ENCODE measurements around the gene ATAT1.
"Not testable (repeated sequence)": the region's sequence is repeated elsewhere in the genome, so short reads cannot be mapped to it uniquely, and the experiment has no call there.

Gene ATAT1

DNA sequence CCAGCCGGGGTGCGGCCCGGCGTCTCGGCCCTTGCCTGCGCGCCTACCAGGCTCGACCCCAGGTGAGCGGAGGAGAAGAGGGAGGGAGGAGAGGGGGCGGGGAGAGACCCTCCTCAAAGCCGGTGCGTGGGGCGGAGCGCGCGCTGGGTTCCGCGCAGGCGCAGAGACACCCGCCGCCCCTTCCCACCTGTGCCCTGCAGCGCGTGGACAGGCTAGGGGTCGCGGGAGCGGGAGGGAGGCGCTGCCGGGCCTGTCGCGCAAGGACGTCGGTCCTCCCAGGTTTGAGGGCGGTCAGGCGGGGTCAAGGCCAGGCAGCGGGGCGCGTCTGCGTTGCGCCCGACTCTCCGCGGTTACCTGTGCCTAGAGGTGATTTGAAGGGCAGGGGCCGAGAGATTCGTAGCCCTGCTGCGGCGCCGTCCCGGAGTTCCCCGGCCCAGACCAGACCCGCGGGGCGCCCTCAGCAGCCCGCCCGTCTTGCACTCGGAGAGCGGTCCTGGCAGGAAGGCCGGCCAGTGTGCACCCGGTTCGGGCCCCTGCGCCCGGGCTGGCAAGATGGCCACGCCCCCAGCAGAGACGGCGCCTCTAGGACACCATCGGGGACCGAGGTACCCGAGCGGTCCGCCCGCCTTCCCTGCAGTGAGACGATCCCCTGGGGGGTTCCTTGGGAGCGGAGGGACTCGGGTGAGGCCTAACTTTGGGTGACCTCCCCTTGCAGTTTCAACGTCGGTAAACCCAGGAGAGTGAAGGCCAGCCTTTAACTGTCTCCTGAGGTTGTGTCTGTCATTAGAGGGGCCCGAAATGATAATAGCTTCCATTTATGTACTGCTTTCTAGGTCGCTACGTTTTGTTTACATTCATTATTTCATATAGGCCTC lies 20.8 kb downstream of the ATAT1 start:
- in situ Hi-C loops (cut with MboI; ENCODE audit: low sequenced_read_pairs) = no loop called here

DNA sequence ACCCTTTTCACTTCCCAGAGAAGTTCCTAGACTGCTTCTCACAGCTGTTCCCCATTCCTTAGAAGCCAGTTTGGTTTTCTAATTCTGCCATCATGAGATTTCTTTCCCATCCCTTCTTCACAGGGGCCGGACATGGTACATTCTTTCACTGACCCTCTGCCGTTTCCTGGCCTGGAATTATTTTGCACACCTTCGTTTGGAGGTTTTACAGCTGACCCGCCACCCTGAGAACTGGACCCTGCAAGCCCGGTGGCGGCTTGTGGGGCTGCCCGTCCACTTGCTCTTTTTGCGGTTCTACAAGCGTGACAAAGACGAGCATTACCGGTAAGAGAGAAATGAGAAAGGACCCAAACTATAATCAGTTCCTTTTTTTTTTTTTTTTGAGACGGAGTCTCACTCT lies 24.5 kb downstream of the ATAT1 start:
- in situ Hi-C loops (cut with MboI; ENCODE audit: low sequenced_read_pairs) = no loop called here

DNA sequence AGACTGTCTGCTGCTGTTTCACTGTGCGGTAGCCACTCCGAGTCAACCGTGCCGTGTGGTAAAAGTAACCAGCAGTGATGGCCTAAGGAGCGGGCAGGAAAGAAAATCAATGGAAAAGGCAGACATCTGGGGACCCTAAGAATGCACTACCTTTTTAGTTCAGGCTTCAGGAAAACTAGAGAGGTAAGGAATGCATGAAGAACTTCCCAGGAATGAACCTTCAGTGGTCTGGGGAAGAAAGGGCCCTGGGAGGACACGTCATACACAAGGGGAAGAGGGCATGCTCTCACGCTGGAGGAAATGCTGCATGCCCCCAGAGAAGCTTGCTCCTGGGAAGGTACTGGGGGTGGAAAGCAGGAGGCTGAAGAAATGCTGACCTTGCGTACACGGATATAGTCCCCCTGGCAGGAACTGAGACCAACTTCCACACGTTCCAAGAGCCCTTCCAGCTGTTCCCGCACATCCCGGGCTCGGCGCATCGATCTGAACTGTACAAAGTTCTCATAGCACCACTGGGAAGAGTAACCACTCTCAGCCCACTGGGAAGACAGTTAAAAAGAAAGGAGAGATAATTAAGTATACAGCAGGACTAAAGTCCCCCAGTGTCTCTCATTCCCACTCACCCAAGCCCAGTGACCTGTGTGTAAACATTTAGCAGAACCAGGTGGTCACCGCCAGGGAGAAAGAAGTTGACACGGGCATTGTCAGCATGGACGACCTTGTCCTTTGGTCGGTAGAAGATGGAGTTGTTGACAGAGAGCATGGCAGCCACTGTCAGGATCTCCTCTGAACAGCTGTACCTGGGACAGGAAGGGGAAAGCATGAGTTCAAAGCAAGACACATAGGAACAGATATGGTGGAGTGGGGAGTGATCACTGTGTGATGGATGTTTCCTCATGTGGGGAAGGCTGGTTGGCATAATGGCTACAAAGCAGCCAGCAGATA lies 28.4 kb downstream of the ATAT1 start:
- in situ Hi-C loops (cut with MboI; ENCODE audit: low sequenced_read_pairs) = no loop called here

DNA sequence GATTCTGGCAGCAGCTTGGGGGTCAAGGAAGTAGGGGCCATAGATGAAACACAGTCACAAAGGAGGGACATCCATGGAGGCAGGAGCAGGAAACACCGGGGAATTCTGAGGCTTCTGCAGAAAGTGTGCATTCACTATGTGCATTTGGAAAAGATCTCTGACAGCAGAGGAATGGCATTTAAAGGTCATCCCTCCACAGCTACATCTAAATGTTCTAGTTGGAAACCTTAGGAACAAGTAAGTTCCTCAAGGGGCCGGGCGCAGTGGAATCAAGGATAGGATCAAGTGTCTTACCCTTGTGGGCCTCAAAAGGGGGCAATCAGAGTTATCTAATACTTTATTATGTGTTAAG lies 29.0 kb downstream of the ATAT1 start:
- in situ Hi-C loops (cut with MboI; ENCODE audit: low sequenced_read_pairs) = no loop called here

DNA sequence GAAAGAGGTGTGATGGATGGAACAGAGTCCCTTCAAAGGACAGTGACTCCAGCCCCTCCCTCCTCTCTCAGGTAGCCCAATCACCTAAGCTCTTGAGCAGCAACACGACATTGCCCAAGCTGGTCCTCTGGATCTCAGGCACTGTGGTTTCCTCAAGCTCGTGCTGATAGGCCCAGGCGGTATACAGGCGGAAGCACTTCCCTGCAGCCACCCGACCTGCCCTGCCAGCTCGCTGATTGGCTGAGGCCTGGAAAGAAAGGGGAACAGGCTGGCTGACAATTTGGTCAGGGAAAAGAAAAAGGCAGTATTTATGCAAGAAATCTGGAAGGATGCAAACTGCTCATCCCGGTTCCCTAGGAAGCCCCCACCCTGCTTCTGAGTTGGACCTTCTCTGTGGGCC lies 29.8 kb downstream of the ATAT1 start:
- in situ Hi-C loops (cut with MboI; ENCODE audit: low sequenced_read_pairs) = no loop called here

DNA sequence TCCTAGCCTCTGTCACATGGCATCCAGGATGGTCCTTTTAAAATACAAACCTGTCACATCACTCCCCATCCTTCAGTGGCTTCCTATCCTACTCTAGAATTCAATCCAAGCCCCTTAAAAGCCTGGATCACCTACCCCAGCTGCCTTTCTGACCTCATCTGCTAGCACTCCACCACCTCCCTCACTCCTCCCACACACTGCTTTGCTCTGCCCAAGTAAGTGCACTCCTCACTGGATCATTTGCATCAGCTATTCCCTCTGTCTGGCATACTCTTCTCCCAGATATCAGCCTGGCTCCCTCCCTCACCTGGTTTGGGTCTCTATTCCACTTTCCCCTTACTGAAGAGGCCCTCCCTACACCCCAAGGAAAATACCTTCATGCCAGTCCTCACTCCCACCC lies 30.8 kb downstream of the ATAT1 start:
- in situ Hi-C loops (cut with MboI; ENCODE audit: low sequenced_read_pairs) = no loop called here

DNA sequence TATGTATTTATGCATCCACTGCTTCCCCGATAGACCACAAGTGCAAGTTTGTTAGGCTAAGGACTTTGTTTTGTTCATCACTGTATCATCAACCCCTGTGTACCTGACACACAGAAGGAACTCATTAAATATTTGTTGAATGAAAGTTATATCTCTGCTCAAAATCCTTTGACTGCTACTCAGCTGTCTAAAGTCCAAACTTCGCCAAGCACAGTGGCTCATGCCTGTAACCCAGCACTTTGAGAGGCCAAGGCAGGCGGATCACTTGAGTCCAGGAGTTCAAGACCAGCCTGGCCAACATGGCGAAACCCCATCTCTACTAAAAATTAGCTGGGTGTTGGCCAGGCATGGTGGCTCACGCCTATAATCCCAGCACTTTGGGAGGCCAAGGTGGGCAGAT lies 31.2 kb downstream of the ATAT1 start:
- in situ Hi-C loops (cut with MboI; ENCODE audit: low sequenced_read_pairs) = not testable (repeated sequence)

DNA sequence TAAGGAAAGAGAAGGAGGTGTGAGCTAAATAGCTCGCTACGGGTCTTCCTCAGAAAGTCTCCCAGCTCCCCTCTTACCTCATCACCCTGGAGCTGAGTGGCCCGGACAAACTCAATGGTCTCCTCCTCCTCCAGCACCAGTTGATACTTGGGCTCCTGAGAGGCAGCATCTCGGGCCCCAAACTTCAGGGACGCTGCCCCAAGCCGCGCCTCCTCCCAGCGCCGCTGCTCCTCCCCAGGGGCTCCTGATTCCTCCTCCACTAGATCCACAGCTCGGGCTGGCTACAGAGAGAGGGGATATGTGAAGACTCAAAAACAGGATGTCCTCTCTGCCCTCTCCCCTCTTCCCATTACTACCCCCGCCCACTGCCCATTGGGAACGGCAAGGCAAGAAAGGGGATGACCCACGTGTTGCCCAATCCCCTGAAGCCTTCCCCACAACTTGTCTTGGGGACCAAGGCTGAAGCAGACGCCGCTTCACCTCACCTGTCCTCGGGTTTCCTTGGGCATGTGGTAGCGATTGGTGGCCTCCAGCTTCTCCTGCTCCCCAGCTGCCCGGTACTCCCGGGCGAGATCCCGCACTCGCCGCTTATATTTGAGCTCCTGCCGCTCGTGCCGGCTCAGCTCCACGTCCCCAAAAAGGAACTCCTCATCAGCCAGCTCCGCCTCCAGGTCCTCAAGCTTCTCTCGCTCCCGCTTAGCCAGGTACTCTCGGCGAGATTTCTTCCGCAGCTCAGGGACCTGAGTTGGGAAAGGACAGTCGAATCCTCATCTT lies 38.5 kb downstream of the ATAT1 start:
- in situ Hi-C loops (cut with MboI; ENCODE audit: low sequenced_read_pairs) = no loop called here

DNA sequence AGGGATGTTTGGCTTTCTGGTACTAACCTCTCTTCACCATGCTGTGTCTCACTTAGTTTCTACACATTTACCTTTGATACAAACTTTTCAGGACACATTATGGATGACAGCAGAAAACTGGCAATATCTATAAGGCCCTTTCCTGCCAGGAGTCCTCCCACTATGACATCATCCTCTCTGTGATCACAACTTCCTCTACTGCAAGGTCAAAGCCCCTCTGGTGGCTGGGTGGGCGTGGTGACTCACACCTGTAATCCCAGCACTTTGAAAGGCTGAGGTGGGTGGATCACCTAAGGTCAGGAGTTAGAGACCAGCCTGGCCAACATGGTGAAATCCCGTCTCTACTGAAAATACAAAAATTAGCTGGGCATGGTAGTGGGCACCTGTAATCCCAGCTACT lies 39.6 kb downstream of the ATAT1 start:
- in situ Hi-C loops (cut with MboI; ENCODE audit: low sequenced_read_pairs) = not testable (repeated sequence)

DNA sequence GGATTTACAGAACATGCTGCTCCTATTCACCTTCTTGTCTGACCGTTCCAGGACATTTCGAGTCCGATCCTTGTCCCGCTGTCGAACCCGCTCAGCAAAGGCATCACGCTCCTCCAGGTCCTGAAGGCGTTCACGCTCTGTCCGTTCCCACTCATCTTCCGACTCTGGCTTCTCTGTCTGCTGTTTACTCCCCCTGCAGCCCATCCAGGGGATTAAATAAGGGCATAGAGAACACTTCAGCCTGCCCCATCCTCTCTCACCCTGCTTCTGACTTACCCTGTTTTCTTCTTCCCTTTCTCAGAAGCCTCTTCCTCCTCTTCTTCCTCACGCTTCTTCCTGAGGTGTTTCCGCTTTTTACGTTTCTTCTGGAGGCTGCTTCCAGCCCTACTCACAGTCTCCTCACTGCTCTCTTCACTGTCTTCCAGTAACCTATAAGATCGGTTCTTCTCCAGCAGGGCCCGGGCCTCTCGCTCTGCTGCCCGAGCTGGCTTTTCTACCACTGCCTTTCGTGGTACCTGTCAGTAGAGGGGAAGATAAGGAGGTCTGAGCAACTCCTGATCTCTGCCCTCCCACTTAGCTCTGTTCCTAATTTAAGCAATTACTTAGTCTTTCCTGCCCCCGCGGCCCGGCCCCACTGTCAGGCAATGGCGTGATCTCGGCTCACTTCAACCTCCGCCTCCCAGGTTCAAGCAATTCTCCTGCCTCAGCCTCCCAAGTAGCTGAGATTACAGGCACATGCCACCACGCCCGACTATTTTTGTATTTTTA lies 44.3 kb downstream of the ATAT1 start:
- in situ Hi-C loops (cut with MboI; ENCODE audit: low sequenced_read_pairs) = no loop called here

DNA sequence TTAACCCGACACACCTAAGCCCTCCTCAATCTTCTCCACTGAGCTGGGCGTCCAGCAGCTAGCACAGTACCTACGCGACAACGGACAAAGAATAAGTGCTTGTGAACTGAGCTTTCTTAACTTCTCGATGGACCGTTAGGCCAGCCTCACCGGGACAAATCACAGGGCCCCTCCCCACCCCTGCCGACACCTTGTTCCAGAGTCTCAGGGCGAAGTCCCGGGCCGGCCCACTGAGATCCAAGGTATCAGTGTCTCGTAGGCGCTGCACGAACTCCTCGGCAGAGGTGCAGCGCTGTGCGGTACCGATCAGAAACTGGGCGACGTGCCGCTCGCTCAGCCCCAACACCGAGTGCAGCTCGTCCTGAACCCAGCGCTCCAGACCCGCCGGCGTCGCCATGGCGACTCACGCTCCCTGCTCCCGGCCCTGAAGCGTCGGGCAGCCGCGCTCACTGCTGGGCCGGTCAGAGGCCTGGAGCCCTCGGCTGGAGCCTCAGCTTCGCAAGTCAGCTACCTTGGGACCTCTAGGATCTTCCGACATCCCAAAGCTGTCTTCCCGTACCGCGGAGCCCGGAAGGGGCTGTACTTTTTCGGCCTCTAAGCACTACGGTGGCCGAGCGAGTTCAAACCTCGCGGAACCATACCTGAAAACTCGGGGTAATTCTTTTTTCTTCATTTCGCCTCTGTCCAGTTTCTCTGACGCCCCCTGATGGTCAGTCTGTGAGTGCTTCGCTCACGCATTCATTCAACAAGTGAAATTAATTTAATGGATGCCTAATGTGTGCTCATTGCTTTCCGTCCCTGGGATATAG lies 46.0 kb downstream of the ATAT1 start, which contains the start of gene DHX16:
Gene DHX16 (minus strand): TSS at position 562 of the 809 bp plus-strand sequence. CDS start 165 bp downstream, at position 397.
- in situ Hi-C loops (cut with MboI; ENCODE audit: low sequenced_read_pairs) = no loop called here

DNA sequence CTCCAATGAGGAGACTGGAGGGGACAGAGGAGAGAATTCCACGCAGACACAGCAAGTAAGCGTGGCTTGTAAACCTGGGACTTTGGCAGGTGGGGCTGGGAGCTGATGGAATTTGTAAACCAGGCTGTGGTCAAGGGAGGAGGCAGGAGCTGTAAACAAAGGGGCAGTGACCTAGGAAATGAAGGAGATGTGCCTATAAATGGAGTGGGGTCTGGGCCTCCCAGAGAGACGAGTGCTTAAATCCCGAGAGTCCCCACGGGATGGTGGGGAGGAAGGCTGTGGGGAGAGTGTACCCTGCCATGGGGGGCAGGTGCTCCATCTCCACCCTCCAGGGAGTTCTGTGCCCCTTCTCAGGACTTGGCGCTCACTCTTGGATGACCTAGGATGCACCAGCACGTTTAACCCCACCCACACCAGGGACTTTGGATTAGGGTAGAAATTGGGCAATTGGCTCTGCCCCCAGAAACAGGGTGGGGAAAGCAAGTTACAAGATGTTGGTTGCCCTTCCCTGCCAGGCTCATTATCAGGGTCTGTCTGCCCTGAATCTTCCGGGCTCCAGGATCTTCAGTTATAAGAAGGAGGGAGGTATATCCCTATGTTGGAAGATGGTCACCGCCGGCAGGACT lies 50.1 kb downstream of the ATAT1 start:
- in situ Hi-C loops (cut with MboI; ENCODE audit: low sequenced_read_pairs) = no loop called here

DNA sequence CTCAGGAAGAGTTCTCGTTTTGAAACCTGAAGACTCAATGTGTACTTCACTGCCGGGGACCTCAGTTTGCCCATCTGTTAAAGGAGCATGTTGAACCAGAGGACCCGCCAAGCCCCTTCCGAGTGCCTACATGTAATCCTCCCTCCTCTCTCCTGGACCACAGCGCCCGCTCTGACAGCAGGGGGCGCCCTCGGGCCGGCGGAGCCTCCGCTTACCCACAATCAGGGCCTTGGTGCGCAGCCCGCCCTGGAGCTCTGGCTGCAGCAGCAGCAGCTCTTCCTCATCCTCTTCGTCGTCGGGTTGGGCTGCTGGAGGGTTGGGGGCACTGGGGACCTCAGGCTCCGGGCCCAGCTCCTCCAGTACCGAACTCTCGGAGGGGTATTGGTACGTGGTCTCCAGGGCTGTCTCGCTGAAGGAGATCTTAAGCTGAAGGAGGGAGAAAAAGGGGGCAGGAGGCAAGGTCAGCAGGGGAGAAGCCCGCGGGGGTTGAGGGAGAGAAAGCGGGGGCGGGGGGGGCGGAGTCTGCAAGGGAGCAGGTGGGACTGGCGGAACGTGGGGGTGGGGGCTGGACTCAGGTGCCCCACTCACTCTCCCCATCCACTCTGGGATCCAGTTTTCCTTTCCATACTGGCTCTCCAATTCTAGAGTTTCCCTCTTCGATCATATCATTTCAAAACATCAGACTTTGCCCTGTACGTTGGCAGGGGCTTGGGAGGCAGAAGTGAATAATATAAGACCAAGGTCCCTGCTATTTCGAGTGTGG lies 52.5 kb downstream of the ATAT1 start:
- in situ Hi-C loops (cut with MboI; ENCODE audit: low sequenced_read_pairs) = no loop called here

DNA sequence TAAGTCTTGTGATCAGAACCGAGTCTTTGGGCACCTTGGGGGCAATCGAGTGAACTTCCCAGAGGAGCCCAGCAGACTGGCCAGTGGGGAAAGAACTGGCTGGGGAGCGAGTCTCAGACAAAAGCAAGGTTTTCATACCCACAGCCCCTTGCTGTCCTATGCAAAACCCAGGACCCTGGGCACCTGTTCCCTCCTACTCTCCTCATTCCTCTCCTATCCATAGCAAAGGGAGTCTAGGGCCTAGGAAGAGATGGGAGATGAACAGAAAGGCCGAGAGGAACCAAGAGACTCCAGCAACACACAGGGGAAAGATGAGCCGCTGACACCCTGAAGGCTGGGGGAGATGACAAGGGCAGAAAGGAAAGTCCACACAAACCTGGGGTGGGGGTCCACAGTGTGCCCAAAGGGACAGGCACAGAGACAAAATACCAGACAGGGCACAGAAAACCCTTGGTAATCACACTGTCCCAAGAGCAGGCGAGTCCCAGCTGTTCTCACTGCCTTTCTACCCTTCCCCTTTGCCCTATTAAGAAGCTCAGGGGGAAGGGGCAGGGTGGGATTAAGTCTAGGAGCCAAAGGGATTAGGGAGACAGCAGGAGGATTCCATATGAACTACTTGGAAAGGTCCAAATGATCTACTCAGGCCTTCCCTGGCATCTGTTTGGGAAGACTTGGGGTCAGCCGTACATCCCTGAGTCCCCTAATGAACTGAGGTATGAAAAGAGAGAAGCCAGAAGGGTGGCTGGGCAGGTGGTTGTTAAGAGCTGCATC lies 53.3 kb downstream of the ATAT1 start:
- in situ Hi-C loops (cut with MboI; ENCODE audit: low sequenced_read_pairs) = loop anchor here (5.0 kb wide), 1 partner anchor 37 kb away; the partner anchor contains the start of gene MDC1

DNA sequence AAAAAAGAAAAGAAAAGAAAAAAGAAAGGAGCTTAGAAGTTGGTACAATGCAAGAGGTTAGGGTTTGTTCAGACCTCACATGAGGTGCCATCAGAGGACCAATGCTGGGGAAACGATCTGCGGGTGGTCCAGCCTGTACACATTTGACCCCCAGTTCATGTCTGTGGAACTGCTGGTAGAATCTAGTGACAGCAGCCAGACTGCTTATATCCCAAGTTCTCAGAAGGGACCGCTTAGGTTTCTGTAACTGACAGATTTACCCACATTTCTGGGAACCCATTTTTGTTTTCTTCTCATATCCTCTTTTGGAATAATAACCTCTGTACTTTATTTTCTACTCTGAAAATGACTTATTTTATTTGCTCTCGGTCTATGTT lies 55.1 kb downstream of the ATAT1 start:
- in situ Hi-C loops (cut with MboI; ENCODE audit: low sequenced_read_pairs) = loop anchor here (5.0 kb wide), 1 partner anchor 36 kb away; the partner anchor contains the start of gene MDC1

DNA sequence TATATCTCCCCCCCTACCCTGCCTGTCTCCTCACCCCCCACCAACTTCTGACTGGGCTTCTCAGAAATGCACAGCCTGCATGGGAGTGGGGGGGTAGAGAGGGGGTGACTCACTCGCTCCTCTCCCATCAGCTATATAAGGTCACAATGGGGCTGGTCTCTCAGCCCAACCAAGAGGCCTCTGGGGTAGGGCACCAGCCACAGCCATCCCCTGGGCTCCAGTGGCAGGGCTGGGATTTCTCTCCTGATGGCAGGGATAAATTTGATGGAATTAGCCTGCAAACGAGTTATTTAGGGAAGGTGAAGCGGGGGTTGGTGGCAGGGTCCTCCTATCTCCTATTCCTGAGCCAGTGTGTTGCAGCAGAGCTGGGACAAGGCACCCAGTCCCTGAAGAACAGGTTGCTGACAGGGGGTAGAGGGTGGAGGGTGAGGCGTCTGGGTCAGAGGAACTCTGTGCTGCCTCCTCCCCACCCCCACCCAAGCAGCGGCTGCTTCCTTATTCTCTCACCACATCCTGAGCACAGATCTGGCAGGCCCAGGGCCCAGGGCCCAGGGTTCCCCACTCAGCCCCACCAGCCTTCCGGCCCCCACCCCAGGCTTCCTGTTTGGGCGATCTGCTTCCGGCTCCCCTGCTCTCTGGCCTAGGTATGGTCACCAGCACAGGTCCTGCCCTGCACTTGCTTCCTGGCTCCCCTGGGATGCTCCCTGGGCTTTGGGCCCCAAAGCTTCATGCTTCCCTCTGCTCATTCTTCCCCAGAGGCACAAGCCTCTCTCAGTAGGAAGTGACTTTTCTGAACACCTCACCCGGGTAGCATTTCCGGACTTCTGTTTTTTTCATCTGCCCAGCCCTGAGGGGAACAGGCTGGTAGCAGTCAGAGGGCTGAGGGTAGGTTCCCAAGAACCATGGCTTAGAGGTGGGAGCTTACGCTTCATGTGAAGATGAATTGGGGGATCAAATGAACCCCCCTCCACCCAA lies 55.8 kb downstream of the ATAT1 start:
- in situ Hi-C loops (cut with MboI; ENCODE audit: low sequenced_read_pairs) = loop anchor here (5.0 kb wide), 1 partner anchor 35 kb away; the partner anchor contains the start of gene MDC1

Data from HL-60/S4 treated with phorbol 12-myristate 13-acetate at 8.2 ng/mL for 4 days and 3 days (cell line).